NCI-H69 (cell line): ENCODE results near the gene S100A12.

Experiments
- DNase-seq: peaks from one replicate; lab custom pipeline; 2025; lab: John Stamatoyannopoulos, UW

The S100A12 gene

GRCh38 chr1:153367090-153367489 lies 8.3 kb downstream of the S100A12 start:
- DNase-seq = no peak

GRCh38 chr1:153366261-153366660 lies 9.2 kb downstream of the S100A12 start:
- no peak for DNase-seq

GRCh38 chr1:153365696-153366095 lies 9.7 kb downstream of the S100A12 start:
- DNase-seq = no peak

GRCh38 chr1:153364766-153365666 lies 10.4 kb downstream of the S100A12 start:
- DNase-seq = no peak

- DNase-seq = no peak
These were observed 11.3 kb downstream of the S100A12 start for GRCh38 chr1:153364156-153364555.

DNA sequence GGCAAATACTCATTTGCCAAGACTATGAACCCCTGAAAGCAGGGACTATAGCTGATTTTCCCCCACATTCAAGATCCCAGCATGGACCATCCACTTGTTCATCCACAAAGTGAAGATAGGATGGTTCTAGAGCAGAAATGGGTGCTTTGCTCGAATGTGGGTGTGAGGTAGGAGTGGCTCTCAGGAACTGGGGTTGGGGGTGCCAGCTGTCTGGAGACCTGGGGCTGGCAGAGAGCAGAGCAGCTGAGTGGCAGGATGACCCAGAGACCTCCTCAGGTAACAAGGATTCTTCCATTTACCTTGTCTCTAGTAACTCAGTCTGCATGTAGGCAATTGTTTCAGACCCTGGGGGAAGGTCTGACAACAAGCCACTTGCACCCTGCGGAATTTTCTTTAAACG lies 11.8 kb downstream of the S100A12 start:
- no peak for DNase-seq

DNA sequence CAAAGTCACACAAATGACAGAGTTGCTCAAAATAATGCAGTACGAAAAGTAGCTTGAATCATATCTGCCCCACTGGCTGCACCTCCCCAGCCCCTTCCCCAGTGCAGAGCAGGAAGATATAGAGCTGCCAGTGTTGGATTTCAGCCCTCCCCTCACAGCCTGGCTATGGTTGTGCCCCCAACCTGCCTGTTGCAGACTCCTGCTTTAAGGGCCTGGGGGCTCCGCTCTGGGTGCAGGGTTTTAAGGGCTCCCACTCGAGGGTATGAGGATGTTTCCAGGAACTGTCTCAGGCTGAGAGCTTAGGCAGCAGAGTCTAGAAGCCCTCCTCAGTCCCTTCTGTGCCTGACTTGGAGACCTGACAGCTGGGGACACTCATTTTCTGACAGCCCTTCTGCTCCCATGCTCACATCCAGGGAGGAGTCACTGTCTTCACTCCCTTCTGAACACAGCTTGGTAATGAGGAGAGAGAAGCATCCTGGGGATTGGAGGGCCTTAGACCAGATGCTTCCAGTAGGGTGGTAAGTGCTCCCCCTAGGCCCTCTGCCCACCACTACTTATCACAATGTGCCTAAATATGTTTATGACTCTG lies 13.1 kb downstream of the S100A12 start:
- DNase-seq = peak; percentile 34

DNA sequence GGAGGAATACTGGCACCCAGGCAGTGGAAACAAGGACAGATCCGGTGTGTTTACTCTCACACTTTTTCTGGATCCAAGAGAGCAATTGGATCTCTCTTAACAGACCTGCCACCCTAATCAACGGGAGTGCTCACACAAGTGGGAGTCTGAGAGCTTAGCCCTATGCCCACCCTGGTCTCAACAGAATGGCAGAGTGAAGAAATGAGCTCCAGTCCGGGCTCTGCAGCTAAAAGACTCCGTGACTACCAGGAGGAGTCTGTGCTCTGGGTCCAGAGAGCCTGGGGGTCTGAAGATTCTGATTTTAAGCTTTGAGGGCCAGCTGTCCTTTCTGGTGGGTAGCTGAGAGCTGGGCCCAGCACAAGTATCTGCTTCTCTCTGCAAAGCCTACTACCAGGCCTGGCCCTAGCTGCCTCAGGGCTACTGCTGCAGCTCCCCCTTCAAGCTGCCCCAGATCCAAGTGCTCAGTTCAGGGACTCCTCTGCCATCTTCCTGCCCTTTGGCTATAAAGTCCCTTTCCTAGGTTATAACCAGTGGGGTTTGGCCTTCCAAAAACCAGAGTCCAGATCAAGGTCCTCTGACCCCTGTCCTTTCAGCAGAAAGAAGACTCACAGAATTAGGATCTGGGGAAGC lies 13.8 kb downstream of the S100A12 start:
- DNase-seq = no peak

DNA sequence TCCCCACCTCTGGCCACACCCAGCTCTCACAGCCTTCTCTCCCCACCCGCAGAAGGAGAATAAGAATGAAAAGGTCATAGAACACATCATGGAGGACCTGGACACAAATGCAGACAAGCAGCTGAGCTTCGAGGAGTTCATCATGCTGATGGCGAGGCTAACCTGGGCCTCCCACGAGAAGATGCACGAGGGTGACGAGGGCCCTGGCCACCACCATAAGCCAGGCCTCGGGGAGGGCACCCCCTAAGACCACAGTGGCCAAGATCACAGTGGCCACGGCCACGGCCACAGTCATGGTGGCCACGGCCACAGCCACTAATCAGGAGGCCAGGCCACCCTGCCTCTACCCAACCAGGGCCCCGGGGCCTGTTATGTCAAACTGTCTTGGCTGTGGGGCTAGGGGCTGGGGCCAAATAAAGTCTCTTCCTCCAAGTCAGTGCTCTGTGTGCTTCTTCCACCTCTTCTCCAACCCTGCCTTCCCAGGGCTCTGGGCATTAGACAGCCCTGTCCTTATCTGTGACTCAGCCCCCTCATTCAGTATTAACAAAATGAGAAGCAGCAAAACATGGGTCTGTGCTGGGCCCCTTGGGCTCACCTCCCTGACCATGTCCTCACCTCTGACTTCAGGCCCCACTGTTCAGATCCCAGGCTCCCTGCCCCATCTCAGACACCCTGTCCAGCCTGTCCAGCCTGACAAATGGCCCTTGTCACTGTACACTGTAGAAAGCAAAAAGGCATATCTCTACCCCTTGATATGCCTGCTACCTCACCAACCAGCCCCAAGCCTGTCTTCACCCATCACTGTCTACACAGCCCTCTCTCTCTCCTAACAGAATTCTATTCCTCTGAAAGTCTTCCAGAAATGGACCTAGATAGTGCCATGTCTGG lies 14.6 kb downstream of the S100A12 start:
- DNase-seq = no peak

GRCh38 chr1:153360190-153360589 lies 15.2 kb downstream of the S100A12 start:
- DNase-seq = no peak

DNA sequence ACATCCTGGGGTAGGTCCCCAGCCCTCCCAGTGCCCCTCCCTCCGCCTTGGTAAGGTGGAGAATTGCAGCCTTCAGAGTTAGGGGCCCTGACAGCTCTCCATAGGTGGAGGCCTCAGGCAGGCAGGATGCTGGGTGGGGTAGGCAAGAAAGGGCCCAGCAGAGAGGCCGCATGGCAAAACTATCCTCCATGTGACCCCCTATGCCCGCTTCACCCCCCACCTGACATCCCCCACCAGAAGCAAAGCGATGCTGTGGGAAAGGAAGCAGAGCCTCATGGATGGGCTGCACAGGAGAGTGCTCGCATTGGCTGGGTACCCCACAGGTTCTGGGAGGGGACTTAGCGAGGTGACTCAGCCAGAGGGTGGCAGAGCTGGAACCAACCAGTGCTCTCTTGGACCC lies 16.2 kb downstream of the S100A12 start:
- DNase-seq = no peak

GRCh38 chr1:153358691-153358975 lies 16.8 kb downstream of the S100A12 start:
- DNase-seq = no peak

DNA sequence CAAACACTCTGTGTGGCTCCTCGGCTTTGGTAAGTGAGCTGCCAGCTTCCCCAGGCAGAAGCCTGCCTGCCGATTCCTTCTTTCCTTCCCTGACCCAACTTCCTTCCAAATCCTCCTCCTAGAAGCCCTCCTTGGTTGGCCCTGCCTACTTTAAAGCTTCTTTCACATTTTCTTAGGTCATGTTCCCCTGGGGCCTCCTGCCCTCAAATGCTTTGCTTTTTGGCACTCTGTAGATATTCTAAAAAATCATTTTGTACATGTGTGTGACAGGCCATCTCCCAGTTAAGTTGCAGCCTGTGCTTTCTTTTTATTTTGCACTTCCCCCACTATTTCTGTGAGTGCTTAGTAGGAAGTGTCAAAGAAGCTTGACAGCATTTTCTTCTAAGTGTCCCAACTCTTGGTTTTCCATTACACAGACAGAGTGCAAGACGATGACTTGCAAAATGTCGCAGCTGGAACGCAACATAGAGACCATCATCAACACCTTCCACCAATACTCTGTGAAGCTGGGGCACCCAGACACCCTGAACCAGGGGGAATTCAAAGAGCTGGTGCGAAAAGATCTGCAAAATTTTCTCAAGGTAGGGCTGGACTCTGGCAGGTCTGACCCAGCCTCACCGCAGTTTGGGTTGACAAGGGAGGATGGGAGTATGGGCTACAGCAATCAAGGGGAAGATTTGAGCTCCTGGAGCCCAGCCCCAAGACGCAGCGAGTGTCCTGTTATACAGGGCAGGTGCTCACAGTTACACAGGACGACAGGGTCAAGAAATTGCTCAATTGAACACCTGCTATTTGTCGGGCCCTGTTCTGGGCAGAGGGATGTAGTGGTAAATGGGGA lies 17.3 kb downstream of the S100A12 start, which contains the start of gene S100A9:
S100A9 (plus strand) TSS at position 2 of the 838 bp plus-strand sequence; CDS start at position 432, 430 bp downstream.
- no peak for DNase-seq

DNA sequence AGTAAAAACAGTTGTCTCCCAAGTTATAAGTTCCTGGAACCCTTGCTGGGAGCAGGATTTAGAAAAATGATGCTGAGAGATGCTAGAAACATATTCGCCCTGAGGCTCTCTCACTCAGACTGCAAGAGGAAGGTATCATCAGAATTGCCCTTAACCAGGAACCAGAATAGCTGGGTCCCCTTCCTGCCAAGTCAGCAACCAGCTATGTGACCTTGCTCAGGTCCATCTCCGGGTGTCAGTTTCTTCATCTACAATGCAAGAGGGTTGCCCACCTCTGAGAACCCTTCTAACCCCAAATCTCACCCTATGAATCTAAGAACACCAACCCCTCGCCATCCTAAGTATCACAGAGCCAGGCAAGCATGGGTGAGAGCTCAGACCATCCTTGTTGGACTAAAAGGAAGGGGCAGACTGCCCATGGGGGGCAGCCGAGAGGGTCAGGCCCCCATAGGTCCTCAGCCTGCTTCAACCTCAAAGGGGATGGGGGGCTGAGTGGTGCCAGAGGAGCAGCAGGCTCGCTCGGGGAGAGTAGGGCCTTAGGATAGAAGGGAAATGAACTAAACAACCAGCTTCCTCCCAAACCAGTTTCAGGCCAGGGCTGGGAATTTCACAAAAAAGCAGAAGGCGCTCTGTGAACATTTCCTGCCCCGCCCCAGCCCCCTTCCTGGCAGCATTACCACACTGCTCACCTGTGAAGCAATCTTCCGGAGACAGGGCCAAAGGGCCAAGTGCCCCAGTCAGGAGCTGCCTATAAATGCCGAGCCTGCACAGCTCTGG lies 18.2 kb downstream of the S100A12 start:
- peak; percentile 34 for DNase-seq

GRCh38 chr1:153356392-153357075 lies 18.9 kb downstream of the S100A12 start:
- peak; percentile 9 for DNase-seq

GRCh38 chr1:153355445-153356071 lies 19.9 kb downstream of the S100A12 start:
- peak; percentile 91 for DNase-seq

DNA sequence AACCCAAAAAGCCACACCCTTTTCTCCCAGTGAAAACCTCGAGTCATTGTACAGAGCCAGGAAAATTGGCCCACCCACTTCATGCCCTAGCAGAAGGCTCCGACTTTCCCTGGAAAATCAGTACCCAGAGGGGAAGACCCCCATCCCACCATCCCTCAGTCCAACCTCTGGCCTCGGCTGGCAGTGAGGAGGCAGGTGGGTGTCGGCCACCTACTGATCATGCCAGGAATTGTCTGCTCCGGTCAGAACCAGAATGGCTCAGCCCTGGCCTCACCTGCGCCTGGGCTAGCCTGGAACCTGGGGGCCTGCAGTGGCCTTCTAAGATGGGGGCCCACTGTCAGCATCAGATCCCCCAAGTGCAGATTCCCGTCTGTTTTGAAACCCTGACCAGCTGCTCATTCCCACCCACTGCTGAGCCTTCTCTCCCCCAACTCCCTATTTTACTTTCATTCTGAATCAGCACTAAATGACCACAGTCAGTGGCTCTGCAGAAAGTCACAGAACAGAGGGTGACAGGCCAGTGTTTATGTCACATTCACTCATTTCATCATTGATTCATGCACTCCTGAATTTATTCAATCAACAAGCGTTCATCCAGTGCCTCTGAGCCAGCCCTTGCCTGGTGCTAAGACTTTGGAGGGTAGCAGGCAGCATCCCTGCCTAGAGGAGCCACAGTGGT lies 20.8 kb downstream of the S100A12 start:
- no peak for DNase-seq

GRCh38 chr1:153353226-153353947 lies 22.0 kb downstream of the S100A12 start:
- peak; percentile 68 for DNase-seq
